ENCODE measurements around the gene ARHGEF4.

DNA sequence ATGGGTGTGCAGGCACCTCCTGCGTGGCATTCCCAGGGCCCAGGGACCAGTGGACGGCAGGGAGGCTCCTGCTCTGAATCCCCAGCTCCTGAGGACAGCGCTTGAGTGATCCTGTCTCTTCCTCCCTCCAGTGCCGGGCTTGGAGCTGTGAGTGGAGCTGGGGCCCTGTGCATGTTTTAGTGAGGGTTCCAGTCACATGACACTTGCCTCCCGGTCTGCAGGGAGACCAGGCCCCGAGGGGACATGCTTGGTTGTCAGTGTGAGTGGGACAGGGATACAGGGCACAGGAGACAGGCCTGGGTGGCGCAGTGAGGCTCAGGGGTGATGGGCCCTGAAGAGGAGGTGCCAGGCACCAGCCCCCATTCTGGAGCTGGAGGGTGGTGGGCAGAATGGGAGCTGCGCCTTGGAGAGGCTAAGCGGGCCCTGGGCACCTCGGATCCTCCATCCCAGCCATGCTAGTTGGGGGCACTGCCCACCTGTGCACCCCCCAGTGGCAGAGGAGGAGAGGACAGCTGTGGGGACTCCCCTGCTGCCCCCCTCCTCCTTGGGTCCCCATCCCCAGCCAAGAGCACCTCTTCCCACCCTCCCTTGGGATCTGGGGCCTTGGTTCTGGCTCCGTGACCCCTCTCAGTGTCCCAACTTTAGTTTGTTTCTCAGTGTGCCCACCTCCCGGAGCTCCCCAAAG is 12.0 kb downstream of the ARHGEF4 start:
- TF ChIP-seq POLR2A (IDR thresholded peaks at IDR 0.05; ENCODE audit: low read depth) = no peak
- TF ChIP-seq, protein P1, sequence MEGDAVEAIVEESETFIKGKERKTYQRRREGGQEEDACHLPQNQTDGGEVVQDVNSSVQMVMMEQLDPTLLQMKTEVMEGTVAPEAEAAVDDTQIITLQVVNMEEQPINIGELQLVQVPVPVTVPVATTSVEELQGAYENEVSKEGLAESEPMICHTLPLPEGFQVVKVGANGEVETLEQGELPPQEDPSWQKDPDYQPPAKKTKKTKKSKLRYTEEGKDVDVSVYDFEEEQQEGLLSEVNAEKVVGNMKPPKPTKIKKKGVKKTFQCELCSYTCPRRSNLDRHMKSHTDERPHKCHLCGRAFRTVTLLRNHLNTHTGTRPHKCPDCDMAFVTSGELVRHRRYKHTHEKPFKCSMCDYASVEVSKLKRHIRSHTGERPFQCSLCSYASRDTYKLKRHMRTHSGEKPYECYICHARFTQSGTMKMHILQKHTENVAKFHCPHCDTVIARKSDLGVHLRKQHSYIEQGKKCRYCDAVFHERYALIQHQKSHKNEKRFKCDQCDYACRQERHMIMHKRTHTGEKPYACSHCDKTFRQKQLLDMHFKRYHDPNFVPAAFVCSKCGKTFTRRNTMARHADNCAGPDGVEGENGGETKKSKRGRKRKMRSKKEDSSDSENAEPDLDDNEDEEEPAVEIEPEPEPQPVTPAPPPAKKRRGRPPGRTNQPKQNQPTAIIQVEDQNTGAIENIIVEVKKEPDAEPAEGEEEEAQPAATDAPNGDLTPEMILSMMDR (IDR thresholded peaks at IDR 0.05) = no peak
